Measurements from ENCODE around the gene RHOBTB3.
A peak's percentile ranks its signal among the peaks of the same experiment; 100 is the strongest.
"Not testable (repeated sequence)": the region's sequence is repeated elsewhere in the genome, so short reads cannot be mapped to it uniquely, and the experiment has no call there.

Gene RHOBTB3

DNA sequence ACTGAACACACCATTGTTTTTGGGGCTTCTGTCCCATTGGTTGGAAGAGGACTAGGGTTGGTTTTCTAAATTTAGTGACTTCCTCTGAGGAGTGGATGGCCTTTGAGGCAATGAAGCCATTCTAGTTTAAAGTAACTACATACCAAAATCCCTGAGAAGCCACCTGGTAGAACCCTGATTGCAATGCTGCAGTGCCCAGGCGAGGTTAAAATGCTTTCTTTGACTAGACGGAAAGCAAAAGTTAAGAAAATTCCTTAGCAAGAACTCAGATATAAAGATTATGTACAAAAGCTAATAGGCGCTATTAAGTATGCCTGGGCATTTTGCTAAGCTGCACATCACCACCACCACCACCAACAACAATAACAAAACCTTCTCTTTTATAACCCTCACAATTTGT, 70.8 kb downstream of the RHOBTB3 start:
- TF ChIP-seq ZNF274 (IDR thresholded peaks at IDR 0.05; ENCODE audit: low read depth, low read length), result no peak
- no peak overlapping the region for H3K4me3 ChIP-seq (ENCODE audit: low read length)

DNA sequence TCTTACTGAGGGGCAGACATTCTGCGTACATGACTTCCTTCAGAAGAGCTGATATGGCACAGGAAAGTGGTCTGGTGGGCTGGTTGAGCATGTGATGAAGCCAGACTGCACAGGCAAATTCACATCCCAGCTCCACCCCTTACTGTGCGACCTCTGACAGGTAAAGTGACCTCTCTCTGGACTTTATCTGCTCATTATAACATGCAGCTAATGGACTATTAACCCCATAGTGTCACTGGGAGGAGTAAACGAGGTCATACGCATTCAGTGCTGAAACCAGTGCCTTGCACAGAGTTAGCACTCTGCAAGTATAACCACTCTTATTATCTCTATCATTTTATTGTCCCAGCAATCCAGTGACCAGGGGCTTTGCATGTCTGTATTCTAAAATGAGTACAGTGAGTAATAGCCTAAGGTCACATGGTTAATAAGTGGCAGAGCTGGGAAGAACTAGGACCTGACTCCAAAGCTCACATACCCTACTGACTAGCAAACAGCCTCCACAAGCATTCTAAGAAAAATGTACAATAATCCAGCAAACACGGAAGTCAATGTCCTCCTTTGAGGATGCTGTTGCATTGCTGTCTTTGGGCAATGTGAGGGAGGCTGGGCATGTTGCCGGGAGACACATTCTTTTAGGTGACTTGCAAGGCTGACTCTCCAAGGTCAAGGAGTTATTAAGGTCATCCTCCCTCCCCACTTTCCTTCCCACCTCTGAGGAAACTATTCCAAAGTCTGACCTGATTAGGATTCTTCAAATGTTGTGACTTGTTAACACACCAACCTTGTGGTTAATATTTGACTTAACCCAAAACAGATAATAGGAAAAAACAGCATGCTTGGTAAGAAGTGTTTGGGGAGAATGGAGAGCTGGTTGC, 72.4 kb downstream of the RHOBTB3 start:
- TF ChIP-seq ZNF274 (IDR thresholded peaks at IDR 0.05; ENCODE audit: low read depth, low read length), result no peak
- no peak overlapping the region for H3K4me3 ChIP-seq (ENCODE audit: low read length)

DNA sequence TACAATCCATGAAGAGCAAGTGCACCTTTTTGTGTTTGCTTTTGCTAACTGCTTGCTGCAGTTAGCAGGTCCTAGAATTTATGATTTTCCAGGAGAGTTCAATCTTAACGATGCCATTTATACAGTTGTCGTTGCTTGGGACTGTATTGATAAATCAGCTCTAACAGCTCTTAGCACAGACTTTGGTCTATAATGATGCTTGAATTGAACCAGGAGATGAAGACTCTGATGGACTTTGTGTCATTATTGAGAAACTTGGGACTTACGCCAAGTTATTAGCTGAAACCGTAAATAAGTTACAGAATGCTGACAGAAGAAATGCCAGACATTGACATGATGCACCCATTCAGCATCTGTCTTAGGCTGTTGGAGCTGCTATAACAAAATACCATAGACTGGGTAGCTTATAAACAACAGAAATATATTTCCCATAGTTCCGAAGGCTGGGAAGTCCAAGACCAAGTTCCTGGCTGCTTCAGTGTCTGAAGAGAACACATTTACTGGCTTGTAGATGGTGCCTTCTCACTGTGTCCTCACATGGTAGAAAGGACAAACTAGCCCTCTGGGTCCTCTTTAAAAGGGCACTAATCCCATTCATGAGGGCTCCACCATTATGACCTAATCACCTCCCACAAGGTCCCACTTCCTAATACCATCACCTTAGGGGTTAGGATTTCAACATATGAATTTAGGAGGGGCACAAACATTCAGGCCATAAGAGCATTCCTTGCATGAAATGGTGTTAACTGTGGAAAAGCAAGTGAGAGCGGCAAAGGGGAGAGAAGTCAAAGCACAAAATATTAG, 73.8 kb downstream of the RHOBTB3 start:
- H3K4me3 ChIP-seq (ENCODE audit: low read length), result no peak overlapping the region
- TF ChIP-seq ZNF274 (IDR thresholded peaks at IDR 0.05; ENCODE audit: low read depth, low read length), result no peak

DNA sequence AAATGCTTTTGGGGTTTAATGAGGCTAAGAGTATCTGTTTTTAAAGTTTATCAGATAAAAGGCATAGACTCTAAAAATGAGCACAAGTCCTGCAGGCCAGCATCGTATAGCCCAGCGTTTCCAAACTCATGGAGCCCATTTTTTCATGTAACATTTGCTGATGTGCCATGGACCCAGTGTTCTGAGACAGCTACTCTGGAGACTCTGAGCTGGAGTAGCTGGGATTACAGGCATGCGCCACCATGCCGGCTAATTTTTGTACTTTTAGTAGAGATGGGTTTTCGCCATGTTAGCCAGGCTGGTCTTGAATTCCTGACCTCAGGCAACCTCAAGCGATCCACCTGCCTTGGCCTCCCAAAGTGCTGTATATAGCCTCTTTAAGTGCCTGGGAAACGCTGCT, 75.6 kb downstream of the RHOBTB3 start:
- no peak overlapping the region for H3K4me3 ChIP-seq (ENCODE audit: low read length)
- TF ChIP-seq ZNF274 (IDR thresholded peaks at IDR 0.05; ENCODE audit: low read depth, low read length), result no peak

DNA sequence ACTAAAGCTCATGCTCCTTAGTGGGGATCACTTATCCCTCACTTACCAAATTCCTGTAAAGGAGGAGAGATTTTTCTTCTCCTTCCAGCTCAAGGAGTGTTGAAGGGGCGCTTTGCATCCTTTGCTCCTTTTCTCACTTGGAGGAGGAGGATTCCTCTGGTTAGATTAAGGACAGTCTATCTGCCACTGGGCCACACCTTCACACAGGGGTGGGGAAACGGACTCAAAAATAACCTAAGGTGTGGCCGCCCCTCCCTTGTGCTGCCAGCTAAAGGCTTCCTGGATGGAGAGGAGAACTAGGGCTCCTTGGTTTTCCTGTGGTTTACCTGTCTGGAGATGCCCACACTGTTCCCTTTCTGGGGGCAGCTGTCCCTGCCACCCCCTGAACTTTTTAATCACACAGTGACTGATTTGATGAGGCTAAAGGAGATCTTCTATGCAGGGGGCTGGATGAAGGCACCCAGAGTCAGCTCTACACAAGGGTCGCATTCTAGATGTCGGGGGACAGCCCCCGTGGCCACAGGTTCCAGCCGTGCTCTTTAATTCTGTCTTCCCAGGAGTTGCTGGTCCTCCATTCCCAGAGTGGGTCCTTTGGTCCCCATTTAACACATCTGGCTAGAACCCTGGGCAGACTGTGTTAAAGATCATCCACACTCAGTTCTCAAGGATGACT, 77.0 kb downstream of the RHOBTB3 start:
- peak overlapping the region; percentile 11; the same call in 1 of the 2 replicates for H3K4me3 ChIP-seq (ENCODE audit: low read length)
- no peak for TF ChIP-seq ZNF274 (IDR thresholded peaks at IDR 0.05; ENCODE audit: low read depth, low read length)

DNA sequence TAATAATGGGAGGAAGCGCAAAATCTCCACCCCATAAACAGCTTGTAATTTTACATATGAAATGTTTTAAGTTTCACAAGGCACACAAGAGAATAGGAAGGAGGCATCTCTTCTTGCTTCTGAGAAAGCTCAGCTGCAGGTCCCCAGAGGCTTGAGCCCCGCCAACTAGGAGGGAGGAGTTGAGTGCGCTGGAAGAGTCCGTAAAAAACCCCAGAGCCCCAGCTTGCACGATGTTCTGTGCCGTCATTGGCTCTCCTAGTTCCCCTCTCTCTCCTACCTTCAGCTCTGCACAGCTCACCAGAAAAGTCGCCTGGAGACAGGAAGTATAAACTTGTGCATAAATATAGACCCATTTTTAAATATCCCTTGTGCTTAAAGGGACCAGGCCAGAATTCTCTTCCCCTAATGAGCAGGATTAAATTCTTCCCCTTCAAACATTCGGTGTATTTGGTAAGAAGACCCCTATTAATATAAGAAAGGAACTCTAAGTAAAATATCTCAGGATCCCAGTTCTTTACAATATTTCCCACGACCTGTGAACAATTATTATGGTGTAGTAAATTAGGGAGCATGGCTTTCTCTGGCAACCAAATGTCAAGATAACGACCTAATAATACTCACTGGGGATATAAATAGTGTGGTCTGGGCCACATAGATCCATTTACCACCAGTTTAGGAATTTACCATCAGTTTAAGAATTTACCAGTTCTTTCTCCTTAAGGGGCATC, 77.7 kb downstream of the RHOBTB3 start:
- H3K4me3 ChIP-seq (ENCODE audit: low read length), result peak overlapping the region; percentile 13; the same call in 1 of the 2 replicates

DNA sequence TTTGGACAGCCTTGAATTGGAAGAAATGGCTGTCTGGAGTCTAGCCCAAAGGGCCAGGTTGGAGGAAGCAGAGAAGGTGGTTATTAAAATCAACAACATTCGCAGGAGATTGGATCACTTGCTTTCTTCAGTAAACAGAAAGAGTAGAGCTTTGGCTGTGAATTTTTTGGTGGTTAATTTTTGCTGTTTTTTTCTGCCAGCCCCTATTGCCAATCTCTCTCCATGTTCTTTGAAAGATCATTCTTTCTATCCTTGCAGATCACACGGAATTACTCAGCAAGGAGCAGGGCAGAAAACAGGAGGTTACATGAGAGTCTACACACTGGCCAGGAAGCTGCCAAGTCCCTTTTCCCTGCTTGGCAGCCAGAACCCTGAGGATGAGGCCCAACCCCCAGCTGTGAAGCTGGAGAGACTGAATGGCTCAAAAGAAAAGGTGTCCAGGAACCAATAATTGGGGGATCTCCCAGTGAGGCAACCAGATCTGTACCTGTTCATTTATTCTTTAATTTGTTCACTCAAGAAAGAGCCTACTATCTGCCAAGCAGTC, 78.4 kb downstream of the RHOBTB3 start:
- peak overlapping the region; percentile 13; the same call in 1 of the 2 replicates for H3K4me3 ChIP-seq (ENCODE audit: low read length)

More for the DNA sequence above, 77.7 kb downstream of the RHOBTB3 start:
- no peak for TF ChIP-seq ZNF274 (IDR thresholded peaks at IDR 0.05; ENCODE audit: low read depth, low read length)

DNA sequence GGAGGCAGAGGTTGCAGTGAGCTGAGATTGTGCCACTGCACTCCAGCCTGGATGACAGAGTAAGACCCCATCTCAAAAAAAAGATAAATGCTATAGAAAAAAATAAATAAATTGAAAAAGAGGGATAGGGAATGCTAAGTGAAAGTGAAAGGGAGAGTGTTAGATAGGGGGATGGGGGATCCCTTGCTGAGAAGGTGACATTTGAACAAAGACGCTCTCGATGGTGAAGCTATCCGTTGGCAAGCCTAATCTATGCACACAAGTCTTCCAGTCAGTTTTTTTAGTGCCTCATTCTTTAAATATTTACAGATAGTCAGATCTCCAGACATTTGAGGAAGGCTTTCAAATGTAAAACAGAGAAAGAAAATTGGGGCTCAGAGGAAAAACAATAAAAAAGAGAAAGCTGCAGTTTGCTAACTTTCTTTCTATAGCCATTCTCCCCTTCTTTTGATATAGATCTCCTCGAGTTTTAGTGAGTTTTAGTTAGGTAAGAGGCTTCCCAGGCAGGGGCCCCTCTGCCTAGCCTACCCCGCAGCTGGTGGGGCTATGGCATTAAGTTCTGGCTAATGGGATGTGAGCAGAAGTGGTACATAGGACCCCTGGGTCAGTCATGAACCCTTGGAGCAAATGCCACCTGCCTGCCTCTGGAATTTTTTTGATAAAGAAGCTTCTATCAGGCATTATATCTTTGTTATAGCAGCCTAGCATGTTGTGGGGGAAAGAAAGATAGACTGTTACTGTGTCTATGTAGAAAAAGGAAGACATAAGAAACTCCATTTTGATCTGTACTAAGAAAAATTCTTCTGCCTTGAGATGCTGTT, 79.4 kb downstream of the RHOBTB3 start:
- TF ChIP-seq ZNF274 (IDR thresholded peaks at IDR 0.05; ENCODE audit: low read depth, low read length), result no peak
- no peak overlapping the region for H3K4me3 ChIP-seq (ENCODE audit: low read length)

More for the DNA sequence above, 78.4 kb downstream of the RHOBTB3 start:
- TF ChIP-seq ZNF274 (IDR thresholded peaks at IDR 0.05; ENCODE audit: low read depth, low read length), result no peak

DNA sequence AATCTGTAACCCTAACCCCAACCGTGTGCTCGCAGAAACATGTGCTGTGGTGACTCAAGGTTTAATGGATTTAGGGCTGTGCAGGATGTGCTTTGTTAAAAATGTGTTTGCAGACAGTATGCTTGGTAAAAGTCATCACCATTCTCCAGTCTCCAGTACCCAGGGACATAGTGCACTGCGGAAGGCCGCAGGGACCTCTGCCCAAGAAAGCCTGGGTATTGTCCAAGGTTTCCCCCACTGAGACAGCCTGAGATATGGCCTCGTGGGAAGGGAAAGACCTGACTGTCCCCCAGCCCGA, 79.9 kb downstream of the RHOBTB3 start:
- not testable (repeated sequence) for H3K4me3 ChIP-seq (ENCODE audit: low read length)

DNA sequence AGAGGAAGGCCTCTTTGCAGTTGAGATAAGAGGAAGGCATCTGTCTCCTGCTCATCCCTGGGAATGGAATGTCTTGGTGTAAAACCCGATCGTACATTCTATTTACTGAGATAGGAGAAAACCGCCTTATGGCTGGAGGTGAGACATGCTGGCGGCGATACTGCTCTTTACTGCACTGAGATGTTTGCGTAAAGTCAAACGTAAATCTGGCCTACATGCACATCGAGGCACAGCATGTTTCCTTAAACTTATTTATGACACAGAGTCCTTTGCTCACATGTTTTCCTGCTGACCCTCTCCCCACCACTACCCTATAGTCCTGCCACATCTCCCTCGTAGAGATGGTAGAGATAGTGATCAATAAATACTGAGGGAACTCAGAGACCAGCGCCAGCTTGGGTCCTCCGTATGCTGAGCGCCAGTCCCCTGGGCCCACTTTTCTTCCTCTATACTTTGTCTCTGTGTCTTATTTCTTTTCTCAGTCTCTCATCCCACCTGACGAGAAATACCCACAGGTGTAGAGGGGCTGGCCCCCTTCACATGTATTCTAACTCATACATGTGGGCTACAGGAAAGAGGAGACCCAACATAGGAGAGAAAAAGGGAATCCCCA, 80.4 kb downstream of the RHOBTB3 start:
- H3K4me3 ChIP-seq (ENCODE audit: low read length), result not testable (repeated sequence)

DNA sequence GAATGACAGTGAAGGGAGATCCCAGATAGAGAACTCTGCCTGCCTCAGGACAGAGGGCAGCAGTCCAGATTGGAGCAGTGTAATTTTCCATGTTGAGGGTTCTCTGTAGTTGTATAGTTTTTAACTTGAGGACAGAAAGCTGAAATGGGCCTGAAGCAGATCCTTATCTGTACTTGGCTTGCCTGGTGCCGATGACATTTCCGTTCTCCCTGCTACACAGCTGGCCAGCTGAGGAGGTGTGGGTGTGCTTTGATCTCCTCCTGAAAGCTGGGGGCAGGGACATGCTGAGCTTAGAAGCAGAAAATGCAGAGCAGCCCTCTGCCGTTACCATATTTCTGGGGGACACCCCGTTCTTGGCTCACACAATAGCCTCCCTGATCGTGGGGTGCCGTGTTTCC, 80.9 kb downstream of the RHOBTB3 start:
- no peak for TF ChIP-seq ZNF274 (IDR thresholded peaks at IDR 0.05; ENCODE audit: low read depth, low read length)
- no peak overlapping the region for H3K4me3 ChIP-seq (ENCODE audit: low read length)

DNA sequence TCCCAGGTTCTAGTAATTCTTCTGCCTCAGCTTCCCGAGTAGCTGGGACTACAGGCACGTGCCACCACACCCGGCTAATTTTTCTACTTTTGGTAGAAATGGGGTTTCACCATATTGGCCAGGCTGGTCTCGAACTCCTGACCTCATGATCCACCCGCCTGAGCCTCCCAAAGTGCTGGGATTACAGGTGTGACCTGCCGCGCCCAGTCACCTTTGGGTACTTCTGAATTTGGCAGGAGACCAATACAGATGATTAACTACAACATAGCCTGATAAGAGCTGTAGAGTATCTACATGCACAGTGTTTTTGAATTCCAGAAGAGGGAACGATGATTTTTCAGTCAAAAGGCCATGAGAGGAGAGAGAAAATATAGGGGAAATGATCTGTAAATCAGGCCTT, 81.9 kb downstream of the RHOBTB3 start:
- H3K4me3 ChIP-seq (ENCODE audit: low read length), result not testable (repeated sequence)
